ENCODE data around the gene SMAD3. TPM values are rescaled to one million over a fixed set of nuclear protein-coding genes. Genes with fewer than 3 reads are reported as not detected.
A peak's percentile ranks its signal among the peaks of the same experiment; 100 is the strongest.

SMAD3 gene
- total and polyA plus RNA-seq, 4 donors, result 4.0 to 12.2 (median 5.5) TPM

- TF ChIP-seq HNF4A (conservative IDR thresholded peaks at IDR 0.05), result no peak
- TF ChIP-seq YY1 (IDR thresholded peaks at IDR 0.05), result no peak
- TF ChIP-seq GABPA (IDR thresholded peaks at IDR 0.05 in 1 of 2, conservative IDR thresholded peaks at IDR 0.05 in 1 of 2), result no peak
- TF ChIP-seq SP1 (IDR thresholded peaks at IDR 0.05), result no peak
- no peak for TF ChIP-seq RAD21 (IDR thresholded peaks at IDR 0.05)
Observed at GRCh38 chr15:67023517-67024313, 41.7 kb upstream of the SMAD3 start (continued).

DNA sequence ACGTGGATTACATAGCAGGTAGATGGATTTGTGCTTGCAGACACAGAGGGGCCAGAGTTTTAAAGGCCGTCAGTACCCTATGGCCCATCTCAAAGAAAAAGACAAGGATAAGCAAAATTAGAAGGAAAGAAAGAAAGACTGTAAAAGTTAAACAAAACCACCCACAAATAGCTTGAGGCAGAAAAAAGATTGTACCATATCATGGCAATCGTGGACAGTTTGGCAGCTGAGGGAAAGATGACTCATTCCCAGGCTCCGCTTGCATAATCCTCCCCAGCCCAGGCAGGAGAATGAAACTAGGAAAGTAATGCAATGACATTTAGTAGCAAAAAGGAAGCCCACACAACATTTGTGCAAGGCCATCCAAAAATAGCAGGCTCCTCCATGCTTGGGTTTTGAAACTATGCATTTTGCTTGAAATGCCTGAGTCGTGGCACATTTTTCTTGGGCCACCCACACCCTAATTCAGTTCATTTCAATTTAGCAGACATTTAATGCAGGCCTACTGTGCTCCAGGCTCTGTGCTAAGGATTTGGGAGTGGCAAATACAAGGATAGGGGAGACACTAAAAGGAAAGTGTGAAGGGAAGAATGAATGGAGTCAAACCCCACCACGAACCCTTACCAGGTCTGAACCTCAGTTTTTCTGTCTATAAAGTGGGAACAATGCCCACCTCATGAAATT, 40.9 kb upstream of the SMAD3 start:
- Histone ChIP-seq H3K9ac (ENCODE audit: low read depth in 1 of 2, low read length in 2 of 2) (no peak overlapping the region), H3K27me3 (ENCODE audit: control insufficient read depth in 4 of 4, insufficient read depth in 4 of 4, low read length in 3 of 4) (no peaks in the 10 kb centered on the region), H3K4me3 (ENCODE audit: low read depth in 1 of 3, low read length in 3 of 3) (no peak overlapping the region), H3K27ac (ENCODE audit: low read depth in 1 of 2, low read length in 2 of 2) (peak overlapping the region; percentile 83 to 92), H3K4me1 (ENCODE audit: control insufficient read depth in 4 of 4, insufficient read depth in 4 of 4, low read length in 3 of 4) (peaks cover 18 to 41% (median 36%) of the 10 kb centered on the region in 4 donors), H3K36me3 (ENCODE audit: control insufficient read depth in 4 of 4, insufficient read depth in 3 of 4, low read depth in 1 of 4, low read length in 3 of 4) (peaks cover 0 to 3% (median 0%) of the 10 kb centered on the region in 4 donors), H3K9me3 (ENCODE audit: control insufficient read depth in 4 of 4, low read length in 3 of 4) (no peaks in the 10 kb centered on the region)
- DNase-seq (ENCODE audit: low spot score), result no peak
- TF ChIP-seq HNF4G (IDR thresholded peaks at IDR 0.05), result no peak
- peak in 1 of 2 donors; percentile 37 for TF ChIP-seq GABPA (IDR thresholded peaks at IDR 0.05 in 1 of 2, conservative IDR thresholded peaks at IDR 0.05 in 1 of 2)
- TF ChIP-seq TAF1 (conservative IDR thresholded peaks at IDR 0.05), result no peak
- peak; percentile 99 for TF ChIP-seq ATF3 (IDR thresholded peaks at IDR 0.05)
- TF ChIP-seq YY1 (IDR thresholded peaks at IDR 0.05), result peak; percentile 86
- TF ChIP-seq, protein P1, sequence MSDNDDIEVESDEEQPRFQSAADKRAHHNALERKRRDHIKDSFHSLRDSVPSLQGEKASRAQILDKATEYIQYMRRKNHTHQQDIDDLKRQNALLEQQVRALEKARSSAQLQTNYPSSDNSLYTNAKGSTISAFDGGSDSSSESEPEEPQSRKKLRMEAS (IDR thresholded peaks at IDR 0.05), result peak; percentile 98
- peak; percentile 65 for TF ChIP-seq FOXA1 (IDR thresholded peaks at IDR 0.05)
- TF ChIP-seq EGR1 (IDR thresholded peaks at IDR 0.05; ENCODE audit: low read depth in 2 of 2), result peak in 1 of 2 donors; percentile 89
- peak; percentile 100 for TF ChIP-seq JUND (IDR thresholded peaks at IDR 0.05)
- peak; percentile 40 for TF ChIP-seq NR2F2 (IDR thresholded peaks at IDR 0.05)
- peak; percentile 67 for TF ChIP-seq RAD21 (IDR thresholded peaks at IDR 0.05)
- peak; percentile 57 for TF ChIP-seq SP1 (IDR thresholded peaks at IDR 0.05)
- peak; percentile 30 to 74 for TF ChIP-seq HNF4A (conservative IDR thresholded peaks at IDR 0.05)
- TF ChIP-seq ZBTB33 (IDR thresholded peaks at IDR 0.05), result peak; percentile 77
- peak in 1 of 2 donors; percentile 79 for TF ChIP-seq RXRA (IDR thresholded peaks at IDR 0.05)
- TF ChIP-seq, protein P2, sequence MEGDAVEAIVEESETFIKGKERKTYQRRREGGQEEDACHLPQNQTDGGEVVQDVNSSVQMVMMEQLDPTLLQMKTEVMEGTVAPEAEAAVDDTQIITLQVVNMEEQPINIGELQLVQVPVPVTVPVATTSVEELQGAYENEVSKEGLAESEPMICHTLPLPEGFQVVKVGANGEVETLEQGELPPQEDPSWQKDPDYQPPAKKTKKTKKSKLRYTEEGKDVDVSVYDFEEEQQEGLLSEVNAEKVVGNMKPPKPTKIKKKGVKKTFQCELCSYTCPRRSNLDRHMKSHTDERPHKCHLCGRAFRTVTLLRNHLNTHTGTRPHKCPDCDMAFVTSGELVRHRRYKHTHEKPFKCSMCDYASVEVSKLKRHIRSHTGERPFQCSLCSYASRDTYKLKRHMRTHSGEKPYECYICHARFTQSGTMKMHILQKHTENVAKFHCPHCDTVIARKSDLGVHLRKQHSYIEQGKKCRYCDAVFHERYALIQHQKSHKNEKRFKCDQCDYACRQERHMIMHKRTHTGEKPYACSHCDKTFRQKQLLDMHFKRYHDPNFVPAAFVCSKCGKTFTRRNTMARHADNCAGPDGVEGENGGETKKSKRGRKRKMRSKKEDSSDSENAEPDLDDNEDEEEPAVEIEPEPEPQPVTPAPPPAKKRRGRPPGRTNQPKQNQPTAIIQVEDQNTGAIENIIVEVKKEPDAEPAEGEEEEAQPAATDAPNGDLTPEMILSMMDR (IDR thresholded peaks at IDR 0.05; ENCODE audit: low read depth, low read length, missing input control), result no peak
- TF ChIP-seq FOXA2 (IDR thresholded peaks at IDR 0.05), result no peak
- TF ChIP-seq, protein P3, sequence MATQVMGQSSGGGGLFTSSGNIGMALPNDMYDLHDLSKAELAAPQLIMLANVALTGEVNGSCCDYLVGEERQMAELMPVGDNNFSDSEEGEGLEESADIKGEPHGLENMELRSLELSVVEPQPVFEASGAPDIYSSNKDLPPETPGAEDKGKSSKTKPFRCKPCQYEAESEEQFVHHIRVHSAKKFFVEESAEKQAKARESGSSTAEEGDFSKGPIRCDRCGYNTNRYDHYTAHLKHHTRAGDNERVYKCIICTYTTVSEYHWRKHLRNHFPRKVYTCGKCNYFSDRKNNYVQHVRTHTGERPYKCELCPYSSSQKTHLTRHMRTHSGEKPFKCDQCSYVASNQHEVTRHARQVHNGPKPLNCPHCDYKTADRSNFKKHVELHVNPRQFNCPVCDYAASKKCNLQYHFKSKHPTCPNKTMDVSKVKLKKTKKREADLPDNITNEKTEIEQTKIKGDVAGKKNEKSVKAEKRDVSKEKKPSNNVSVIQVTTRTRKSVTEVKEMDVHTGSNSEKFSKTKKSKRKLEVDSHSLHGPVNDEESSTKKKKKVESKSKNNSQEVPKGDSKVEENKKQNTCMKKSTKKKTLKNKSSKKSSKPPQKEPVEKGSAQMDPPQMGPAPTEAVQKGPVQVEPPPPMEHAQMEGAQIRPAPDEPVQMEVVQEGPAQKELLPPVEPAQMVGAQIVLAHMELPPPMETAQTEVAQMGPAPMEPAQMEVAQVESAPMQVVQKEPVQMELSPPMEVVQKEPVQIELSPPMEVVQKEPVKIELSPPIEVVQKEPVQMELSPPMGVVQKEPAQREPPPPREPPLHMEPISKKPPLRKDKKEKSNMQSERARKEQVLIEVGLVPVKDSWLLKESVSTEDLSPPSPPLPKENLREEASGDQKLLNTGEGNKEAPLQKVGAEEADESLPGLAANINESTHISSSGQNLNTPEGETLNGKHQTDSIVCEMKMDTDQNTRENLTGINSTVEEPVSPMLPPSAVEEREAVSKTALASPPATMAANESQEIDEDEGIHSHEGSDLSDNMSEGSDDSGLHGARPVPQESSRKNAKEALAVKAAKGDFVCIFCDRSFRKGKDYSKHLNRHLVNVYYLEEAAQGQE (IDR thresholded peaks at IDR 0.05), result peak; percentile 61
- 36% methylated on average over 6 of the region's 6 CpGs for WGBS

Measured in liver (tissue), 9 donors.